Measurements from ENCODE around the gene IARS2.
A peak's percentile ranks its signal among the peaks of the same experiment; 100 is the strongest.
"Not testable (repeated sequence)": the region's sequence is repeated elsewhere in the genome, so short reads cannot be mapped to it uniquely, and the experiment has no call there.

IARS2 gene

DNA sequence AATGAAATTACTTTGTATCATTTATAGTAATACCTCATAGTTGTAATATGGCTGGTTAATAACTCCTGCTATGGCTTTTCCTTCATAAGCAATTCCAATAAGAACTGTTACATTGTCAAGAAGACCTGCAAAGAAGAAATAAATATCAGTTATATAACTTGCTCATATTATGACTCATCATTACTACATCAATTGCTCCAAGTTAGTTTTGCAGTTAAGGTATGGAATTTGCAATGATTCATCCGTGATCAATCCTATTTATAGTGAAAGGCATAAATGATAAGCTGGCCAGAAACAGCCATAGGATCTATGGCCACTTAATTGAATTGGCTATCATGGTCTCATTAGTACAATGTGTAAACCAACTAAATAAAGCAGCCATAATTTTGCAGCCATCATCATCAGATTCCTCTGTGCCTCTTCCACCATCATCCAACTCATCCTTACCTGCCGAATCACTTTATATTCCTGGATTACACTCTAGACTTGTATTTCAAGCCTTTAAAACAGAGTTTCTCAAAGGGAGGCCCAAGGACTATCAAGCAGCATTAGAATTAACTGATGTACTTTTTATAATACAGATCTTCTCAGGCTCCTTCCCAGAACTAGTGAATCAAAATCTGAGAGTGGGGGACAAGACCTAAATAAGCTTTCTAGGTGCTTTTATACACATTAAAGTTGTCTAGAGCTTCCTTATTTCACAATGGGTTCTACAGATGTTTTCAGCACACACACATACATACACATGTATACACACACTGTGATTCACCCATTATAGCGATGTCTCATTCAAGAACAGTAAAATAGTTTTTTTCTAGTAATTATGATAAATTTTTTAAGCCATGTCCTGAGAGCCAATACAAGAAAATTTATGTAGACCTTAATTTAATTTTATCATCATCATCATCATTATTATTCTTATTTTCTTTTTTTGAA, 26.4 kb upstream of the IARS2 start:
- no peak overlapping the region for H3K27ac ChIP-seq
- no peak for TF ChIP-seq ZFX (IDR thresholded peaks at IDR 0.05)
- TF ChIP-seq, protein P1, sequence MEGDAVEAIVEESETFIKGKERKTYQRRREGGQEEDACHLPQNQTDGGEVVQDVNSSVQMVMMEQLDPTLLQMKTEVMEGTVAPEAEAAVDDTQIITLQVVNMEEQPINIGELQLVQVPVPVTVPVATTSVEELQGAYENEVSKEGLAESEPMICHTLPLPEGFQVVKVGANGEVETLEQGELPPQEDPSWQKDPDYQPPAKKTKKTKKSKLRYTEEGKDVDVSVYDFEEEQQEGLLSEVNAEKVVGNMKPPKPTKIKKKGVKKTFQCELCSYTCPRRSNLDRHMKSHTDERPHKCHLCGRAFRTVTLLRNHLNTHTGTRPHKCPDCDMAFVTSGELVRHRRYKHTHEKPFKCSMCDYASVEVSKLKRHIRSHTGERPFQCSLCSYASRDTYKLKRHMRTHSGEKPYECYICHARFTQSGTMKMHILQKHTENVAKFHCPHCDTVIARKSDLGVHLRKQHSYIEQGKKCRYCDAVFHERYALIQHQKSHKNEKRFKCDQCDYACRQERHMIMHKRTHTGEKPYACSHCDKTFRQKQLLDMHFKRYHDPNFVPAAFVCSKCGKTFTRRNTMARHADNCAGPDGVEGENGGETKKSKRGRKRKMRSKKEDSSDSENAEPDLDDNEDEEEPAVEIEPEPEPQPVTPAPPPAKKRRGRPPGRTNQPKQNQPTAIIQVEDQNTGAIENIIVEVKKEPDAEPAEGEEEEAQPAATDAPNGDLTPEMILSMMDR (conservative IDR thresholded peaks at IDR 0.05), result no peak

DNA sequence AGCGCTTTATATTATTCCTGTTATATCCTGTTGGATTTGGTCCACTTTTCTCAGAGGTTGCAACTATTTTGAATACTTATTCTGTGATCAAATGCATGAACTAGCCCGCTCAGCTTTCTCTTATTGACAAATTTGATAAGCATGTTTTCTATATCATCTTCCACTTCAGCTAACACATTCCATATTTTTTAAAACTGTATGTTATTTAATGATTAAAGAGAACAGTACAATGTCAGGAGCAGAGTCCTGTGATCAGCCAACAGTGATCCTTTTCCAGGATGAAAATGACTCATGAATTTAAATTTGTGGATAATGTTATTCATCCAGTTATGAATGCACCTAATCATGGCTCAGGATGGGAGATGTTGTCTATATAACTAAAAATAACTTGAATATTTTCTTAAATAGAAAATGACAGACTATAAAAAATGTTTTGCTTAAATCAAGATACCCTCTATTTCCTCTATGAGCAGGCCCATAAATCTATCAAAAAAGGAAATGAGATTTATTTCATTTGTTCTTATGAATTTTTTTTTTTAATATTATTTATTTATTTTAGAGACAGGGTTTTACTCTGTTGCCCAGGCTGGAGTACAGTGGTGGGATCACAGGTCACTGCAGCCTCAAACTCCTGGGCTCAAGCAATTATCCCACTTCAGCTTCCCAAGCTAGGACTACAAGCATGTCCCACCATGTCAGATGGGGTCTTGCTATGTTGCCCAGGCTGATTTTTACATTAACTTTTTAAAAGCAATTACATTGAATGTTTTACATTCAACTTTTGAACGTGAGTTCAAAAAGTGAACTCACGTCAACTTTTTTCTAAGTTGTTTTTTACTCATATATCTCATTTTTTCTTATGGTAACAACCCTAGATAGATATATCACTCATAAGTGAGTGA, 16.8 kb upstream of the IARS2 start:
- no peak overlapping the region for H3K27ac ChIP-seq
- TF ChIP-seq, protein P1 (conservative IDR thresholded peaks at IDR 0.05), result no peak
- TF ChIP-seq ZFX (IDR thresholded peaks at IDR 0.05), result no peak

- TF ChIP-seq, protein P1 (conservative IDR thresholded peaks at IDR 0.05), result no peak
- no peak for TF ChIP-seq ZFX (IDR thresholded peaks at IDR 0.05)
Measured at GRCh38 chr1:220077887-220078286, 16.0 kb upstream of the IARS2 start.

DNA sequence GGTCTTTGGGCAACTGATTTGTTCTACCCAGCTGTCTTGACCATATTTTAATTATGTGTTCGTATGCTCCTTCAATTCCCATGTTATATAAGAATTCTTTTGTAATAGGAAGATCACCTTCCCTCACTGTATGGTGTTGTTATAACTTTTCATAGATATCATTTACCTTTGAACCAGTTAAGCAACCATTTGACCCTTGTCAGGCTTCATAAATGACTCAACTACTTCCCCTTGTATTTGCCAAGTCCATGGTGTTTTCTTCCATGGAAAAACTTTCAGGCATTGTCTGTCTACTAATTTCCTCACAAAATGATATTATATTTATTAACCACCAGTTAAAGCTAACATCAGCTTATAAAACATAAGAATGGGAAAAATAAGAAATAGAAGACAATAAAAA, 9.5 kb upstream of the IARS2 start:
- TF ChIP-seq ZFX (IDR thresholded peaks at IDR 0.05), result no peak
- TF ChIP-seq, protein P1 (conservative IDR thresholded peaks at IDR 0.05), result no peak
- no peak overlapping the region for H3K27ac ChIP-seq

More at GRCh38 chr1:220077887-220078286, 16.0 kb upstream of the IARS2 start:
- no peak overlapping the region for H3K27ac ChIP-seq

DNA sequence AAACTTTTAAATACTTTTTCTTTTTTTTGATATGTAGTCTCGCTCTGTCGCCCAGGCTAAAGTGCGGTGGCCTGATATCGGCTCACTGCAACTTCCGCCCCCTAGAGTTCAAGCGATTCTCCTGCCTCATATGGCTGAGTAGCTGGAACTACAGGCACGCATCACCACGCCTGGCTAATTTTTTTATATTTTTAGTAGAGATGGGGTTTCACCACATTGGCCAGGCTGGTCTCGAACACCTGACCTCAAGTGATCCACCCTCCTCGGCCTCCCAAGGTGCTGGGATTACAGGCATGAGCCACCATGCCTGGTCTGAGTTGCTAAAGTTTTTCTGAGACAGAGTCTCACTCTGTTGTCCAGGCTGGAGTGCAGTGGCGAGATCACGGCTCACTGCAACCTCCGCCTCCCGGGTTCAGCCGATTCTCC, 7.7 kb upstream of the IARS2 start:
- TF ChIP-seq, protein P1 (conservative IDR thresholded peaks at IDR 0.05), result peak; percentile 39
- not testable (repeated sequence) for H3K27ac ChIP-seq

DNA sequence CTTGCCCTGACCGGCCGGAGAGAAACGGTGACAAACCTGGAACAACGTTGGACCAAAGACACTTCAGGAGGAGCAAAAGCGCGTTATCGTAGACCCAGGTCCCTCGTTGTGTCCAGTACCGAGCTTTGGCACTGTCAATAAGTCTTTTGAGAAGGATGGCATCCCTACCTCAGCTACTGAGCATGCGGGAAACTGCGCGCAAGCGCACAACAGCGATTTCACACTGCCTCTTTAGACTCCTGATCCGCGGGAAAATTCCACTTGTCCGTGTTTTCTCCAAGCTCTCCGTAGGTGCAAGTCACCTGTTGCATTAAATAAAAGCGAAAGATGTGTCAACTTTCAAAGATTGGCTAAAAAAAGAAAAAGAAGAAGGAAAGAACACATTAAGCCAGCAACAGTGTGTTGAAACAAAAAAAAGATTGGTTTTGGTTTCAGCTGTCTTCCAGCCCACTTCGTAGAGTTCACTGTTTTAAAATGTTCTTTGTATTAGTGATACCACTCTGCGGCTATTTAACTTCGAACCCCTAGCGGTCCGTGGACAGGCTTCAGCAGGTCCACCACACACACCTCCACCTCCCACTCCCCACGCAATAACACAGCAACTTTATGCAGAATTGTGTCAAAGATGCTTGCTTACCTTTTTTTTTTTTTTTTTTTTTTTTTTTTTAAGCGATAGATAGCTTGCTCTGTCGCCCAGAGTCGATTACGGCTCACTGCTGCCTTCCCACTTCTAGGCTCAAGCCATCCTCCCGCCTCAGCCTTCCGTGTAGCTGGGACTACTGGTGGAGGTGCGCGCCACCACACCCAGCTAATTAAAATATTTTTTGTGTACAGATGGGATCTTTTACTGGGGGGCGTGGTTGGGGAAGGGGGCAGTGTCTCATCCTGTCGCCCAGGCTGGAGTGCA, 4.0 kb upstream of the IARS2 start, which contains the start of gene BPNT1:
Gene BPNT1, minus strand, starts transcription at position 139 of the 907 bp plus-strand sequence. CDS start 9,942 bp downstream, outside the sequence.
- peak within 1 kb of the TSS; percentile 58 for H3K27ac ChIP-seq
- no peak for TF ChIP-seq ZFX (IDR thresholded peaks at IDR 0.05)
- TF ChIP-seq, protein P1 (conservative IDR thresholded peaks at IDR 0.05), result peak; percentile 32

Measured in C4-2B (cell line).